SU-DHL-6 (cell line): ENCODE data around the gene PPID.

ENCODE experiments used
- EZH2phosphoT487 ChIP-seq: fragments of 200-600 bp; sonication (generic), shearing (Covaris generic); conservative IDR thresholded peaks from 2 replicates; pipeline ENCODE4 v1.6.1; 2018; ENCODE audit warnings: mild to moderate bottlenecking, antibody characterized with exemption, low read length, moderate library complexity, mixed read lengths
- TF ChIP-seq, protein P1 (sequence below): fragments of 200-600 bp; sonication (generic); IDR thresholded peaks from one replicate; pipeline ENCODE4 v1.5.1; 2017; ENCODE audit warnings: antibody characterized with exemption, mild to moderate bottlenecking, low read length, moderate library complexity; ENCODE audit not compliant: insufficient read depth, poor library complexity, severe bottlenecking

- TF ChIP-seq, protein P1, sequence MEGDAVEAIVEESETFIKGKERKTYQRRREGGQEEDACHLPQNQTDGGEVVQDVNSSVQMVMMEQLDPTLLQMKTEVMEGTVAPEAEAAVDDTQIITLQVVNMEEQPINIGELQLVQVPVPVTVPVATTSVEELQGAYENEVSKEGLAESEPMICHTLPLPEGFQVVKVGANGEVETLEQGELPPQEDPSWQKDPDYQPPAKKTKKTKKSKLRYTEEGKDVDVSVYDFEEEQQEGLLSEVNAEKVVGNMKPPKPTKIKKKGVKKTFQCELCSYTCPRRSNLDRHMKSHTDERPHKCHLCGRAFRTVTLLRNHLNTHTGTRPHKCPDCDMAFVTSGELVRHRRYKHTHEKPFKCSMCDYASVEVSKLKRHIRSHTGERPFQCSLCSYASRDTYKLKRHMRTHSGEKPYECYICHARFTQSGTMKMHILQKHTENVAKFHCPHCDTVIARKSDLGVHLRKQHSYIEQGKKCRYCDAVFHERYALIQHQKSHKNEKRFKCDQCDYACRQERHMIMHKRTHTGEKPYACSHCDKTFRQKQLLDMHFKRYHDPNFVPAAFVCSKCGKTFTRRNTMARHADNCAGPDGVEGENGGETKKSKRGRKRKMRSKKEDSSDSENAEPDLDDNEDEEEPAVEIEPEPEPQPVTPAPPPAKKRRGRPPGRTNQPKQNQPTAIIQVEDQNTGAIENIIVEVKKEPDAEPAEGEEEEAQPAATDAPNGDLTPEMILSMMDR: no peak
- no peak for TF ChIP-seq EZH2phosphoT487
Measured at GRCh38 chr4:158722291-158722916, 792 bp downstream of the PPID start.
